ENCODE measurements around the gene IPO7.
"Not testable (repeated sequence)": the region's sequence is repeated elsewhere in the genome, so short reads cannot be mapped to it uniquely, and the experiment has no call there.

IPO7 gene

DNA sequence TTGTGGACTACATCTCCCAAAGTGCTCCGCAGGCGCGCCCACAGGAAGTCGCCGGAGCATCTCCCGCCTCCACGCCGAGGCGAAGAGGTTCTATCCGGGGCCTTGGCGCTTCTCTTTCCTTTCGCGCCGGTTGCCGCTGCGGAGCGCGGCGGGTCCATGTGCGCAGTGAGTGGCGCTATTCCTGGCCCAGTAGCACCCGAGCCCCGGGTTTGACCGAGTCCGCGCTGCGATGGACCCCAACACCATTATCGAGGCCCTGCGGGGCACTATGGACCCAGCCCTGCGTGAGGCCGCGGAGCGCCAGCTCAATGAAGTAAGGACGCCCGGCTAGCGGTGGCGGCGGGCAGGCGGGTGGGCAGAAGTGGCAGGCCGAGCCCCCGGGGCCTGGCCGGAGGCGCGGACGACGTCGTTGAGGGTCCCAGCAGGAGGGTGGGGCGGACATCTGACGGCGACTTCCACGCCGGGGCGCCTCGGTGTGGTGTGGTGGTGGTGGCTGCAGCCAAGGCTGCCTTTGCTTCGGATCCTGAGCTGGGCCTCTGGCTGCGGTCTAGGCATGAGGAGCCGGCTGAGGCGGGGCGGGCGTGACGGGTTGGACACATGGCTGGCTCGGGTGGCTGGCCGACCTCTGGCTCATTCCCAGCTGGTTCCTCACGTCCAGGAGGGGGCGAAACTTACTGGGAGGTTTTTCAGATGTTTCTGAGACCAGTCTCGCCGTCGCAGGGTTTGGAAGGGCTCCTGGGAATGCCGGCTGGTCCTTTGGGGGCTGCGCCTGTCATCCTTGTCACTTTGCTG lies at the start of gene IPO7:
Gene IPO7, plus strand, starts transcription at position 118 of the 792 bp plus-strand sequence. Its CDS starts 112 bp downstream, at position 230.
- Histone ChIP-seq H3K9ac (ENCODE audit: low read depth, low read length) (peak within 1 kb of the TSS; percentile 97), H3K9me3 (ENCODE audit: control insufficient read depth, insufficient read depth, low read length) (no peaks in the 10 kb centered on the region), H3K27ac (ENCODE audit: low read depth, low read length) (peak within 1 kb of the TSS; percentile 99), H3K4me1 (ENCODE audit: control insufficient read depth, insufficient read depth, low read length) (peaks cover 16% of the 10 kb centered on the region; the same call in 1 of the 2 replicates), H3K4me3 (ENCODE audit: low read depth, low read length) (peak within 1 kb of the TSS; percentile 83), H3K27me3 (ENCODE audit: control insufficient read depth, insufficient read depth, low read length) (no peaks in the 10 kb centered on the region), H3K36me3 (ENCODE audit: control insufficient read depth, insufficient read depth, low read length) (peaks cover 29% of the 10 kb centered on the region)

- H3K4me3 ChIP-seq (ENCODE audit: low read depth, low read length), result no peak overlapping the region
- H3K9ac ChIP-seq (ENCODE audit: low read depth, low read length), result no peak overlapping the region
These were observed 42.7 kb upstream of the IPO7 start for GRCh38 chr11:9341638-9342178.

DNA sequence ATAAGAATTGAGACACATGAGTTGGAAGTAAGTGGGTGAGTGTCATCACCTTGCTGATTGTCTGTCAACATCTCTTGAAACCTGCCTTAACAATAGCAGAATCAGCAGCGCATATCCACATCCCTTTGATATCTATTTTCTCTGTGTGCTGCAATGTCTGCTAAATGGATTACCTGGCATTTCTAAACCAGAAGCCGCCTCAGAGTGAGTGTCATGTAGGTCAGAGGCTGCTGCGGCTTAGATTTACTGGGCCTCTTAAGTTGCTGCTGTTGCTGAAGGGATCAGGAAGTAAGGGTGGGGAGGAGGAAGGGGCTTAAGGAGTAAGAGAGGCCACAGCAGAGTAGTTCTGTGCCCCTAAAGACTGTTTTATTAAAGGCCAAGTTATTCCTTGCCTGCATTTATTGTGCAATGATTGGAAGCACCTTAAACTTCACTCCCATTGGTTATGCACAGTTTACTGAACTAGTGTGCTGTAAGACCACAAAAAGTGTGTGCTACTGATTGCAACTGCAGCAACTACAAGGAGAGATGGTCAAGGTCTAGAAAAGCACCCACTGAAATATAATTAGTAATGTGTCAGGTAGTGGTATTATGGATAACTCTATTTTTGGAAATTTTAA lies 40.3 kb upstream of the IPO7 start:
- Histone ChIP-seq H3K27ac (ENCODE audit: low read depth, low read length) (no peak overlapping the region), H3K4me1 (ENCODE audit: control insufficient read depth, insufficient read depth, low read length) (peaks cover 21% of the 10 kb centered on the region), H3K9ac (ENCODE audit: low read depth, low read length) (no peak overlapping the region), H3K27me3 (ENCODE audit: control insufficient read depth, insufficient read depth, low read length) (no peaks in the 10 kb centered on the region), H3K9me3 (ENCODE audit: control insufficient read depth, insufficient read depth, low read length) (no peaks in the 10 kb centered on the region), H3K4me3 (ENCODE audit: low read depth, low read length) (no peak overlapping the region), H3K36me3 (ENCODE audit: control insufficient read depth, insufficient read depth, low read length) (no peaks in the 10 kb centered on the region)

More at GRCh38 chr11:9341638-9342178, 42.7 kb upstream of the IPO7 start:
- Histone ChIP-seq H3K36me3 (ENCODE audit: control insufficient read depth, insufficient read depth, low read length) (no peaks in the 10 kb centered on the region), H3K27me3 (ENCODE audit: control insufficient read depth, insufficient read depth, low read length) (no peaks in the 10 kb centered on the region), H3K27ac (ENCODE audit: low read depth, low read length) (no peak overlapping the region), H3K9me3 (ENCODE audit: control insufficient read depth, insufficient read depth, low read length) (no peaks in the 10 kb centered on the region), H3K4me1 (ENCODE audit: control insufficient read depth, insufficient read depth, low read length) (no peaks in the 10 kb centered on the region)

- Histone ChIP-seq H3K4me3 (ENCODE audit: low read depth, low read length) (no peak overlapping the region), H3K9me3 (ENCODE audit: control insufficient read depth, insufficient read depth, low read length) (no peaks in the 10 kb centered on the region), H3K9ac (ENCODE audit: low read depth, low read length) (no peak overlapping the region)
These were observed 37.4 kb upstream of the IPO7 start for GRCh38 chr11:9347100-9347499.

GRCh38 chr11:9347779-9348178 lies 36.7 kb upstream of the IPO7 start:
- not testable (repeated sequence) for H3K36me3 ChIP-seq (ENCODE audit: control insufficient read depth, insufficient read depth, low read length); H3K9me3 ChIP-seq (ENCODE audit: control insufficient read depth, insufficient read depth, low read length); H3K27ac ChIP-seq (ENCODE audit: low read depth, low read length); H3K4me3 ChIP-seq (ENCODE audit: low read depth, low read length); H3K9ac ChIP-seq (ENCODE audit: low read depth, low read length); H3K27me3 ChIP-seq (ENCODE audit: control insufficient read depth, insufficient read depth, low read length)
- H3K4me1 ChIP-seq (ENCODE audit: control insufficient read depth, insufficient read depth, low read length), result peaks cover 21% of the 10 kb centered on the region

More at GRCh38 chr11:9347100-9347499, 37.4 kb upstream of the IPO7 start:
- Histone ChIP-seq H3K4me1 (ENCODE audit: control insufficient read depth, insufficient read depth, low read length) (peaks cover 21% of the 10 kb centered on the region), H3K36me3 (ENCODE audit: control insufficient read depth, insufficient read depth, low read length) (no peaks in the 10 kb centered on the region), H3K27me3 (ENCODE audit: control insufficient read depth, insufficient read depth, low read length) (no peaks in the 10 kb centered on the region), H3K27ac (ENCODE audit: low read depth, low read length) (no peak overlapping the region)

GRCh38 chr11:9351321-9351881 lies 33.1 kb upstream of the IPO7 start:
- Histone ChIP-seq H3K9ac (ENCODE audit: low read depth, low read length) (no peak overlapping the region), H3K9me3 (ENCODE audit: control insufficient read depth, insufficient read depth, low read length) (no peaks in the 10 kb centered on the region), H3K27me3 (ENCODE audit: control insufficient read depth, insufficient read depth, low read length) (no peaks in the 10 kb centered on the region), H3K4me3 (ENCODE audit: low read depth, low read length) (no peak overlapping the region), H3K36me3 (ENCODE audit: control insufficient read depth, insufficient read depth, low read length) (no peaks in the 10 kb centered on the region), H3K27ac (ENCODE audit: low read depth, low read length) (no peak overlapping the region), H3K4me1 (ENCODE audit: control insufficient read depth, insufficient read depth, low read length) (peaks cover 21% of the 10 kb centered on the region)

DNA sequence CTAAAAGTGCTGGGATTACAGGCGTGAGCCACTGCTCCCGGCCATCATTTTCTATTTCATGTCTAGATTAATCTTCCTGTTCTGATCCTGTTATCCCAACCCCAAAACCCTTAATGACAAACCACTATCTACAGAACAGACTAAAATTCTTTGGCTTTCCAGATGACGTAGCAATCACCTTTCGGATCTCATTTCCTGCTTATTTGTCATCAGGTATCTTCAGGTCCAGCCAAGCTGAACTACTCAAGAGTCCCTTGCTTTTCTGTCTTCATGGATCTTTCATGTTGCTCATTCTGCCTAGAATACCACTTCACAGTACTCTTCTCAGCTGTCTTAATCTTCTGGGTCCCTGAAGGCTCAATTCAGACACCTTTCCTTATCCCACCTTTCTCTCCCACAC lies 27.4 kb upstream of the IPO7 start:
- H3K27ac ChIP-seq (ENCODE audit: low read depth, low read length), result no peak overlapping the region
- H3K9me3 ChIP-seq (ENCODE audit: control insufficient read depth, insufficient read depth, low read length), result no peaks in the 10 kb centered on the region
- no peaks in the 10 kb centered on the region for H3K36me3 ChIP-seq (ENCODE audit: control insufficient read depth, insufficient read depth, low read length)
- no peak overlapping the region for H3K9ac ChIP-seq (ENCODE audit: low read depth, low read length)
- H3K4me3 ChIP-seq (ENCODE audit: low read depth, low read length), result no peak overlapping the region
- no peaks in the 10 kb centered on the region for H3K27me3 ChIP-seq (ENCODE audit: control insufficient read depth, insufficient read depth, low read length)
- H3K4me1 ChIP-seq (ENCODE audit: control insufficient read depth, insufficient read depth, low read length), result no peaks in the 10 kb centered on the region

GRCh38 chr11:9360862-9361622 lies 23.4 kb upstream of the IPO7 start:
- not testable (repeated sequence) for H3K27ac ChIP-seq (ENCODE audit: low read depth, low read length); H3K9ac ChIP-seq (ENCODE audit: low read depth, low read length)
- H3K4me1 ChIP-seq (ENCODE audit: control insufficient read depth, insufficient read depth, low read length), result peaks cover 24% of the 10 kb centered on the region

GRCh38 chr11:9362393-9362863 lies 22.0 kb upstream of the IPO7 start:
- Histone ChIP-seq H3K27ac (ENCODE audit: low read depth, low read length) (peak overlapping the region; percentile 97), H3K36me3 (ENCODE audit: control insufficient read depth, insufficient read depth, low read length) (no peaks in the 10 kb centered on the region), H3K9ac (ENCODE audit: low read depth, low read length) (0 out of 2 replicates have a peak overlapping the region, but pooled peaks have one; percentile 26), H3K4me1 (ENCODE audit: control insufficient read depth, insufficient read depth, low read length) (peaks cover 24% of the 10 kb centered on the region), H3K27me3 (ENCODE audit: control insufficient read depth, insufficient read depth, low read length) (no peaks in the 10 kb centered on the region), H3K4me3 (ENCODE audit: low read depth, low read length) (no peak overlapping the region), H3K9me3 (ENCODE audit: control insufficient read depth, insufficient read depth, low read length) (no peaks in the 10 kb centered on the region)

More at GRCh38 chr11:9360862-9361622, 23.4 kb upstream of the IPO7 start:
- H3K4me3 ChIP-seq (ENCODE audit: low read depth, low read length); H3K27me3 ChIP-seq (ENCODE audit: control insufficient read depth, insufficient read depth, low read length); H3K36me3 ChIP-seq (ENCODE audit: control insufficient read depth, insufficient read depth, low read length); H3K9me3 ChIP-seq (ENCODE audit: control insufficient read depth, insufficient read depth, low read length): not testable (repeated sequence)
